GM12878 (cell line): ENCODE results near the gene CP. TPM values are rescaled to one million over a fixed set of nuclear protein-coding genes. Genes with fewer than 3 reads are reported as not detected.

Experiments
- ATAC-seq: fragments of 200-7000 bp; cut with Tn5 transposase; 3 replicates; pipeline ENCODE4 v1.9.1; 2020; ENCODE audit warnings: mild to moderate bottlenecking, moderate library complexity
- BruUV-seq: library from RNA; stranded (reverse); fragments of 400-500 nt; replicated peaks from 2 replicates; lab custom pipeline; 2021; lab: Mats Ljungman, UMichigan
- CTCF ChIA-PET: fragments of 300-600 bp; sonication (Branson Sonifier 250); formaldehyde crosslinking; extraction: SDS; loops from one replicate; lab custom pipeline; 2021; ENCODE audit warnings: inconsistent platforms; lab: Yijun Ruan, JAX
- POLR2A ChIA-PET: fragments of 350-600 bp; formaldehyde crosslinking; extraction: SDS; loops from one replicate; lab custom pipeline; 2021; ENCODE audit warnings: inconsistent platforms; lab: Charles Lee
- RAD21 ChIA-PET: fragments of 300-600 bp; sonication (Branson Sonifier 250); formaldehyde crosslinking; loops from one replicate; lab custom pipeline; 2023; ENCODE audit warnings: antibody characterized with exemption; ENCODE audit not compliant: unreplicated experiment; lab: Charles Lee
- SMC1A ChIA-PET: fragments of 300-600 bp; sonication (Branson Sonifier 250); formaldehyde crosslinking; loops from one replicate; lab custom pipeline; 2023; ENCODE audit not compliant: unreplicated experiment, uncharacterized antibody; lab: Charles Lee
- DNase-seq: peaks from one replicate; pipeline ENCODE4 v3.0.0-alpha.2; 2011; ENCODE audit warnings: low read depth, low spot score
- FAIRE-seq: peaks from 3 replicates; lab custom pipeline; 2011; peaks lifted over from hg19 to GRCh38; lab: Jason Lieb, UNC
- H2AFZ ChIP-seq: 2 replicates; pipeline ENCODE4 v1.6.0; 2011; ENCODE audit warnings: low read depth, low read length, control low read depth; ENCODE audit not compliant: control insufficient read depth
- H3K27ac ChIP-seq: 2 replicates; pipeline ENCODE4 v1.5.1; 2011; ENCODE audit warnings: control low read depth; ENCODE audit not compliant: control insufficient read depth, insufficient read depth
- H3K27me3 ChIP-seq, 2 experiments: replicated peaks in 1 of 2; 2 replicates each; pipeline versions ENCODE4 v1.6.0 to v1.6.1; 2011; ENCODE audit warnings: low read length in 1 of 2; ENCODE audit not compliant: control insufficient read depth in 2 of 2, insufficient read depth in 2 of 2
- H3K36me3 ChIP-seq, 2 experiments: 2 replicates each; pipeline ENCODE4 v1.5.1; 2011; ENCODE audit warnings: low read length in 1 of 2; ENCODE audit not compliant: control insufficient read depth in 2 of 2, insufficient read depth in 2 of 2
- H3K4me1 ChIP-seq: 2 replicates; pipeline ENCODE4 v1.6.1; 2011; ENCODE audit warnings: mild to moderate bottlenecking, low read length, moderate library complexity, mixed read lengths; ENCODE audit not compliant: control insufficient read depth, insufficient read depth
- H3K4me2 ChIP-seq: 2 replicates; pipeline ENCODE4 v1.6.0; 2011; ENCODE audit warnings: control low read depth; ENCODE audit not compliant: control insufficient read depth, insufficient read depth
- H3K4me3 ChIP-seq: fragments of 200-600 bp; sonication (generic); 2 replicates; pipeline ENCODE4 v1.5.1; 2016
- H3K79me2 ChIP-seq: 2 replicates; pipeline ENCODE4 v1.6.0; 2011; ENCODE audit warnings: low read length; ENCODE audit not compliant: control insufficient read depth, insufficient read depth
- H3K9ac ChIP-seq: 2 replicates; pipeline ENCODE4 v1.8.0; 2011; ENCODE audit warnings: low read length, control low read depth, mixed read lengths; ENCODE audit not compliant: control insufficient read depth, insufficient read depth
- H3K9me3 ChIP-seq: replicated peaks from 3 replicates; pipeline ENCODE4 v1.5.1; 2011; ENCODE audit warnings: mild to moderate bottlenecking, low read length; ENCODE audit not compliant: control insufficient read depth, insufficient read depth
- H4K20me1 ChIP-seq: 2 replicates; pipeline ENCODE4 v1.6.0; 2011; ENCODE audit not compliant: control insufficient read depth, insufficient read depth
- BCL11A ChIP-seq: IDR thresholded peaks from 2 replicates; pipeline ENCODE4 v1.6.1; 2011; ENCODE audit warnings: low read depth, low read length
- FOS ChIP-seq: IDR thresholded peaks from 3 replicates; pipeline ENCODE4 v1.6.1; 2011; ENCODE audit warnings: borderline replicate concordance; ENCODE audit not compliant: insufficient read length; ENCODE audit errors: extremely low read depth
- HCFC1 ChIP-seq: fragments of 150-350 bp; IDR thresholded peaks from 2 replicates; pipeline ENCODE4 v1.6.1; 2014; ENCODE audit warnings: low read length
- IKZF1 ChIP-seq: fragments of 450-650 bp; conservative IDR thresholded peaks from 2 replicates; pipeline ENCODE4 v1.6.1; 2017; ENCODE audit warnings: antibody characterized with exemption, mild to moderate bottlenecking
- KDM1A ChIP-seq: fragments of 200-600 bp; sonication (generic); IDR thresholded peaks from 2 replicates; pipeline ENCODE4 v1.6.1; 2016; ENCODE audit warnings: borderline replicate concordance
- KLF5 ChIP-seq: fragments of 450-650 bp; IDR thresholded peaks from 2 replicates; pipeline ENCODE4 v1.6.1; 2014; ENCODE audit warnings: mild to moderate bottlenecking; ENCODE audit not compliant: partially characterized antibody
- NFXL1 ChIP-seq: fragments of 450-650 bp; IDR thresholded peaks from 2 replicates; pipeline ENCODE4 v1.6.1; 2017; ENCODE audit warnings: antibody characterized with exemption, mild to moderate bottlenecking, borderline replicate concordance
- NR2F1 ChIP-seq: fragments of 450-650 bp; conservative IDR thresholded peaks from 2 replicates; pipeline ENCODE4 v1.6.1; 2017; ENCODE audit warnings: mild to moderate bottlenecking
- POLR2A ChIP-seq: IDR thresholded peaks from 2 replicates; pipeline ENCODE4 v1.6.1; 2011; ENCODE audit warnings: low read depth, mild to moderate bottlenecking, low read length
- POU2F2 ChIP-seq: IDR thresholded peaks from 3 replicates; pipeline ENCODE4 v1.6.1; 2011; ENCODE audit warnings: low read depth, mild to moderate bottlenecking, low read length, borderline replicate concordance
- REST ChIP-seq: IDR thresholded peaks from 2 replicates; pipeline ENCODE4 v1.6.1; 2012; ENCODE audit warnings: mild to moderate bottlenecking, low read depth, low read length
- RUNX3 ChIP-seq: IDR thresholded peaks from 2 replicates; pipeline ENCODE4 v1.6.1; 2012; ENCODE audit warnings: low read length, inconsistent platforms
- SMAD5 ChIP-seq: IDR thresholded peaks from 2 replicates; pipeline ENCODE4 v1.6.1; 2016; ENCODE audit warnings: antibody characterized with exemption, low read depth
- SRF ChIP-seq, 2 experiments: IDR thresholded peaks; 2 replicates each; pipeline ENCODE4 v1.6.1; 2011; ENCODE audit warnings: low read depth in 2 of 2, low read length in 2 of 2, mild to moderate bottlenecking in 1 of 2, moderate library complexity in 1 of 2
- WRNIP1 ChIP-seq: IDR thresholded peaks from 2 replicates; pipeline ENCODE4 v1.6.1; 2011; ENCODE audit warnings: low read depth, low read length, improper control_type of control experiment, borderline replicate concordance
- YY1 ChIP-seq: IDR thresholded peaks from 2 replicates; pipeline ENCODE4 v1.6.1; 2011; ENCODE audit warnings: low read depth, mild to moderate bottlenecking, low read length
- ZNF384 ChIP-seq: IDR thresholded peaks from 2 replicates; pipeline ENCODE4 v1.6.1; 2012; ENCODE audit warnings: low read depth, mild to moderate bottlenecking, low read length, improper control_type of control experiment, borderline replicate concordance
- WGBS: methylation state at CpG from one replicate; pipeline ENCODE4 v1.1.6; 2016; ENCODE audit warnings: low lambda C conversion rate; ENCODE audit not compliant: insufficient replicate concordance, insufficient coverage; ENCODE audit errors: missing lambda C conversion rate; 5-methylcytosine and 5-hydroxymethylcytosine counted together
- in situ Hi-C: fragments of 300-500 bp; cut with MboI; formaldehyde crosslinking; loops from 9 replicates; pipeline ENCODE4 v1.14.3; 2018; ENCODE audit warnings: mixed read lengths
- intact Hi-C: fragments of 100-400 bp; cut with micrococcal nuclease; formaldehyde crosslinking; loops from one replicate; pipeline ENCODE4 v1.14.2; 2022; ENCODE audit not compliant: unreplicated experiment
- polyA plus RNA-seq, 11 experiments: library from polyadenylated mRNA; depleted of rRNA in 4 of 11; unstranded in 6 of 11; stranded (reverse) in 5 of 11; fragments of >200 nt; fragmentation: Nextera tagmentation in 4 of 11; fragmentation: Illumina TruSeq in 1 of 11; extraction: Ambion mirVana in 4 of 11; extraction: Trizol in 1 of 11; gene quantifications; 1 replicate in 1 of 11; 2 replicates in 10 of 11; pipeline versions ENCODE4 v1.2.1 to v1.2.3, GENCODE V29; 2011 to 2016; ENCODE audit warnings: inconsistent platforms in 2 of 11, missing spikeins in 2 of 11, low read depth in 1 of 11
- total RNA-seq, 4 experiments: library from RNA; depleted of rRNA in 3 of 4; stranded (reverse); fragments of >200 nt in 3 of 4; fragmentation: Illumina TruSeq in 1 of 4; extraction: Trizol in 1 of 4; gene quantifications; 2 replicates each; pipeline versions ENCODE4 v1.2.1 to v1.2.3, GENCODE V29; 2013 to 2021
- TF ChIP-seq, protein P1 (sequence below): IDR thresholded peaks from 2 replicates; pipeline ENCODE4 v1.6.1; 2011; ENCODE audit warnings: mild to moderate bottlenecking, low read depth, low read length, moderate library complexity; ENCODE audit not compliant: insufficient replicate concordance

CP gene
- total and polyA plus RNA-seq, 10 of the 15 experiments (the other 5 are each of a cell fraction or from before 2014, with no cell fraction given): 0.14 to 1.2 (median 0.30) TPM; not detected in 6

- no peak for TF ChIP-seq REST
- TF ChIP-seq POU2F2: no peak
- TF ChIP-seq FOS: no peak
- TF ChIP-seq BCL11A: no peak
- no peak for TF ChIP-seq IKZF1
- TF ChIP-seq POLR2A: no peak
Observed at GRCh38 chr3:149204390-149204991, 17.1 kb downstream of the CP start (continued).

DNA sequence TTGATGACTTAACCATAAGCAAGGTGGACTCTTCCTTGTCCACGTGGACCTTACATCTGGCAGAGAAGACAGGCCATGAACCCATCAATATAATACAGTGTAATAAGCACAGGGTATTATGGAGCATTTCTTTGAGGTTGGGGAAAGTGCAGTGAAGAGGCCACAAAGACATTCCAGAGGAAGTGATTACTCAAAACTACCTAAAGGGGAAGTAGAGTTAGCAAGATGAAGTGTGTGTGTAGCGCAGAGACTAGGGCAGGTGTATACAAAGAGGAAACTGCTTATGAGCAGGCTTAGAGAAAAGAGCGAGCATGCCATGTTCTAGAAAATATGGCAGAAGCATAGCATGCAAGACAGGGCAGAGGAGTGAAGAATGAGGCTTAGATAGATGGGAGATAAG, 17.9 kb downstream of the CP start:
- no peak overlapping the region for H3K9ac ChIP-seq
- no peak overlapping the region for H3K27ac ChIP-seq
- peak; percentile 50 for DNase-seq
- H3K79me2 ChIP-seq: no peaks in the 10 kb centered on the region
- H2AFZ ChIP-seq: no peak overlapping the region
- POLR2A ChIA-PET: no interaction called here
- WGBS: 2% methylated on average over 3 of the region's 3 CpGs
- CTCF ChIA-PET: no interaction called here
- SMC1A ChIA-PET: no interaction called here
- H3K4me2 ChIP-seq: peak overlapping the region; percentile 49; the same call in 1 of the 2 replicates
- no peak overlapping the region for H3K4me3 ChIP-seq
- no peaks in the 10 kb centered on the region for H3K36me3 ChIP-seq
- peak; percentile 59 for FAIRE-seq
- no TSS peak for BruUV-seq
- ATAC-seq: peak; percentile 95
- H3K4me1 ChIP-seq: peaks cover 11% of the 10 kb centered on the region
- intact Hi-C loops: loop anchor here (1.0 to 10.0 kb wide), 2 partner anchors 28 to 61 kb away; no protein-coding TSS in a partner anchor
- RAD21 ChIA-PET: no interaction called here
- no peaks in the 10 kb centered on the region for H4K20me1 ChIP-seq
- H3K9me3 ChIP-seq: no peaks in the 10 kb centered on the region
- H3K27me3 ChIP-seq: no peaks in the 10 kb centered on the region
- in situ Hi-C loops: no loop called here
- TF ChIP-seq ZNF384 (no peak), SRF (IDR thresholded peaks at IDR 0.05; ENCODE audit: low read depth in 2 of 2, low read length in 2 of 2) (no peak), HCFC1 (no peak), NFXL1 (no peak), KDM1A (no peak), SMAD5 (no peak), RUNX3 (peak; percentile 87), WRNIP1 (no peak), NR2F1 (no peak), KLF5 (no peak), POLR2A (no peak), YY1 (0 out of 2 replicates have a peak, but pooled peaks have one; percentile 36)
- TF ChIP-seq, protein P1, sequence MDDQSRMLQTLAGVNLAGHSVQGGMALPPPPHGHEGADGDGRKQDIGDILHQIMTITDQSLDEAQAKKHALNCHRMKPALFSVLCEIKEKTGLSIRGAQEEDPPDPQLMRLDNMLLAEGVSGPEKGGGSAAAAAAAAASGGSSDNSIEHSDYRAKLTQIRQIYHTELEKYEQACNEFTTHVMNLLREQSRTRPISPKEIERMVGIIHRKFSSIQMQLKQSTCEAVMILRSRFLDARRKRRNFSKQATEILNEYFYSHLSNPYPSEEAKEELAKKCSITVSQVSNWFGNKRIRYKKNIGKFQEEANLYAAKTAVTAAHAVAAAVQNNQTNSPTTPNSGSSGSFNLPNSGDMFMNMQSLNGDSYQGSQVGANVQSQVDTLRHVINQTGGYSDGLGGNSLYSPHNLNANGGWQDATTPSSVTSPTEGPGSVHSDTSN: no peak
